Mesothelial cell of epicardium (in vitro differentiated cells): ENCODE data around the gene DOCK8. TPM values are rescaled to one million over a fixed set of nuclear protein-coding genes. Genes with fewer than 3 reads are reported as not detected.
"Not testable (repeated sequence)": the region's sequence is repeated elsewhere in the genome, so short reads cannot be mapped to it uniquely, and the experiment has no call there.

Source experiments
- DNase-seq, 2 experiments: peaks; one replicate each; pipeline ENCODE4 v3.0.0; 2021; ENCODE audit warnings: low spot score in 2 of 2; ENCODE audit not compliant: unreplicated experiment in 2 of 2
- H3K27ac Mint-ChIP-seq: 2 replicates; pipeline ENCODE4 v1.8.0; 2021; ENCODE audit warnings: mixed read lengths
- H3K27me3 Mint-ChIP-seq: 2 replicates; pipeline ENCODE4 v1.8.0; 2021; ENCODE audit warnings: low read depth, mixed read lengths
- H3K36me3 Mint-ChIP-seq: 2 replicates; pipeline ENCODE4 v1.8.0; 2021; ENCODE audit warnings: mixed read lengths
- H3K4me1 Mint-ChIP-seq: 2 replicates; pipeline ENCODE4 v1.8.0; 2021; ENCODE audit warnings: mixed read lengths
- H3K4me3 Mint-ChIP-seq: 2 replicates; pipeline ENCODE4 v1.8.0; 2021; ENCODE audit warnings: mild to moderate bottlenecking, moderate library complexity, mixed read lengths
- H3K9me3 Mint-ChIP-seq: 2 replicates; pipeline ENCODE4 v1.8.0; 2021; ENCODE audit warnings: mixed read lengths
- total RNA-seq: library from RNA; stranded (reverse); gene quantifications from 3 replicates; pipeline ENCODE4 v1.2.1, GENCODE V29; 2021
- TF ChIP-seq, protein P1 (sequence below): fragments of 200-600 bp; sonication (generic); IDR thresholded peaks from one replicate; pipeline ENCODE4 v1.5.0; 2021; ENCODE audit warnings: antibody characterized with exemption; ENCODE audit not compliant: unreplicated experiment

The DOCK8 gene
- total RNA-seq, 1 donor from 2014 or later, result 8.9 TPM

- no peak for DNase-seq
- peaks cover 16% of the 10 kb centered on the region for H3K27me3 Mint-ChIP-seq
Observed at GRCh38 chr9:211036-211435, 3.6 kb upstream of the DOCK8 start.

DNA sequence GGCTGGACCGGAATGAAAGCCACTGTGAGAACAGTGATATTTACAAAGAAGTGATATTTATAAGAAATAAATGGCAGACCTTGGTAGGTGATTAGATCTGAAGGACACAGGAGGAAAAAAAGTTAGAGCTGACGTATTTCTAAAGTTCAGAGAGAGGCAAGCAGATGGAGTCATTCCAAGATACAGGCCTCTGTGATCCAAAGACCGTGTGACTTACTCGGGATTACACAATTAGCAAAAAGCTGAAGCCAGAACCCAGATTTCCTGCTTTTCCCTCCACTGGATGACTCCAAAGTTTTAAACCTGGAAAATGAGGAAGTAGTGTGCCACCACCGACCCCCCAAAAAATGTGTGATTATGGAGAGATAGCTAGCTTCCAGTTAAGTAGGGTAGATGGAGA lies 3.1 kb upstream of the DOCK8 start:
- DNase-seq, result no peak
- peaks cover 5% of the 10 kb centered on the region for H3K4me1 Mint-ChIP-seq
- H3K27ac Mint-ChIP-seq, result no peak overlapping the region
- H3K4me3 Mint-ChIP-seq, result no peak overlapping the region
- TF ChIP-seq, protein P1, sequence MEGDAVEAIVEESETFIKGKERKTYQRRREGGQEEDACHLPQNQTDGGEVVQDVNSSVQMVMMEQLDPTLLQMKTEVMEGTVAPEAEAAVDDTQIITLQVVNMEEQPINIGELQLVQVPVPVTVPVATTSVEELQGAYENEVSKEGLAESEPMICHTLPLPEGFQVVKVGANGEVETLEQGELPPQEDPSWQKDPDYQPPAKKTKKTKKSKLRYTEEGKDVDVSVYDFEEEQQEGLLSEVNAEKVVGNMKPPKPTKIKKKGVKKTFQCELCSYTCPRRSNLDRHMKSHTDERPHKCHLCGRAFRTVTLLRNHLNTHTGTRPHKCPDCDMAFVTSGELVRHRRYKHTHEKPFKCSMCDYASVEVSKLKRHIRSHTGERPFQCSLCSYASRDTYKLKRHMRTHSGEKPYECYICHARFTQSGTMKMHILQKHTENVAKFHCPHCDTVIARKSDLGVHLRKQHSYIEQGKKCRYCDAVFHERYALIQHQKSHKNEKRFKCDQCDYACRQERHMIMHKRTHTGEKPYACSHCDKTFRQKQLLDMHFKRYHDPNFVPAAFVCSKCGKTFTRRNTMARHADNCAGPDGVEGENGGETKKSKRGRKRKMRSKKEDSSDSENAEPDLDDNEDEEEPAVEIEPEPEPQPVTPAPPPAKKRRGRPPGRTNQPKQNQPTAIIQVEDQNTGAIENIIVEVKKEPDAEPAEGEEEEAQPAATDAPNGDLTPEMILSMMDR, result no peak
- peaks cover 18% of the 10 kb centered on the region for H3K27me3 Mint-ChIP-seq
- no peaks in the 10 kb centered on the region for H3K9me3 Mint-ChIP-seq
- H3K36me3 Mint-ChIP-seq, result no peaks in the 10 kb centered on the region

More at GRCh38 chr9:211036-211435, 3.6 kb upstream of the DOCK8 start:
- Mint-ChIP-seq H3K9me3 (no peaks in the 10 kb centered on the region), H3K36me3 (no peaks in the 10 kb centered on the region), H3K4me1 (peaks cover 5% of the 10 kb centered on the region), H3K4me3 (no peak overlapping the region), H3K27ac (no peak overlapping the region)
- TF ChIP-seq, protein P1, result no peak

DNA sequence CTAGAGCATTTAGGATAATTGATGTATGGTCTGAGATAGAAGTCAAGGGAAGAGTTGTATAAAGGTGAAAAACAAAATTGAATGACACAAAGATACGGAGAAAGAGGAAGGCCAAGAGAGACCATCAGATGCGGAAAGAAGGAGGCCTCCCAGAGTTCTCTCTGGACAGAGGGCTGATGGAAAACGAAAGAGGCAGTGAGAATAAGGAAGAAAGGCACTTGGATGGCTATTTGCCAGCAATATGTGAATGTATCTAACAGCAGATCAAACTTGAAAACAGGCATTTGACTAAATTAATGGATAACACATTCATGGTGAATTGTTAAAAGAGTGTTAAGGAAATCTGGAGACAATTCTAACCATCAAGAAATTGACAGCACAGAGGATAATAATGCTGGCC lies 2.4 kb upstream of the DOCK8 start:
- H3K27me3 Mint-ChIP-seq, result peaks cover 22% of the 10 kb centered on the region
- H3K4me1 Mint-ChIP-seq, result peaks cover 5% of the 10 kb centered on the region
- no peaks in the 10 kb centered on the region for H3K36me3 Mint-ChIP-seq
- no peak overlapping the region for H3K4me3 Mint-ChIP-seq
- TF ChIP-seq, protein P1, result no peak
- H3K9me3 Mint-ChIP-seq, result no peaks in the 10 kb centered on the region
- no peak overlapping the region for H3K27ac Mint-ChIP-seq
- no peak for DNase-seq

GRCh38 chr9:213901-214300 lies 764 bp upstream of the DOCK8 start:
- not testable (repeated sequence) for H3K36me3 Mint-ChIP-seq, H3K27ac Mint-ChIP-seq, H3K9me3 Mint-ChIP-seq, H3K4me1 Mint-ChIP-seq, DNase-seq
- Mint-ChIP-seq H3K4me3 (peak overlapping the region; percentile 64), H3K27me3 (peaks cover 27% of the 10 kb centered on the region)

- Mint-ChIP-seq H3K36me3 (no peaks in the 10 kb centered on the region), H3K9me3 (no peaks in the 10 kb centered on the region), H3K4me3 (peak overlapping the region; percentile 64), H3K27me3 (peaks cover 27% of the 10 kb centered on the region), H3K27ac (no peak overlapping the region), H3K4me1 (peaks cover 5% of the 10 kb centered on the region)
- DNase-seq, result no peak
- TF ChIP-seq, protein P1, result no peak
Observed at GRCh38 chr9:214351-214647, 366 bp upstream of the DOCK8 start.

DNA sequence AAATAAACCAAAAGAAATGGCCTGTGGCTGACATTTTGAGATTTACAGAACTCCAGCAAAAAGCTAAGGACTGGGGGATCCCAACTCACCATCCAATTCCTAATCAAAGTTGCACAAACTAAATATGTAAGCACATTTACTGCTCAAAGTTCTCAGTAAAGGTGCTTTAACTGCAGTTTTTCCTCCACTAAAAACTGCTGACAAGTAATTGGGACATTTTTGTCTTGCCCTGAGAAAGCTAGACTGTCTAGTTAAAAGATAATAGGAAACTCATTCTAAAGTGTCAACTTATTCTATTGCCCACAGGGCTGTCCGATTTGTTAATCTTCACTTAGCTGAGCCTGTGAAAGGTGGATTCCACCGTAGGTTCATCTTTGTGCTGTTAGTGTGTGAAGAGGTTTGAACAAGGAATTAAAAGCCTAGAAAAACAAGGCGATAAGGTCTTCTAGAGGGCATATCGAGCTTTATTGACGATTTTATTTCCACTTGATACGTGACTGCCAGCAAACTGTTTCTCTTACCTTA lies 1.0 kb downstream of the DOCK8 start:
- Mint-ChIP-seq H3K4me3 (peak overlapping the region; percentile 75), H3K36me3 (no peaks in the 10 kb centered on the region), H3K27me3 (peaks cover 25% of the 10 kb centered on the region), H3K27ac (no peak overlapping the region), H3K4me1 (peaks cover 5% of the 10 kb centered on the region), H3K9me3 (no peaks in the 10 kb centered on the region)
- TF ChIP-seq, protein P1, result no peak
- no peak for DNase-seq
